HG03432 (cell line): ENCODE measurements around the gene KRT81.

ENCODE experiments used
- ATAC-seq: cut with Tn5 transposase; IDR thresholded peaks from one replicate; pipeline ENCODE4 v1.9.1; 2021; ENCODE audit warnings: mild to moderate bottlenecking, moderate library complexity; ENCODE audit not compliant: unreplicated experiment

Gene KRT81

GRCh38 chr12:52291267-52291935 is at the start of gene KRT81:
KRT81 (minus strand) TSS chr12:52291534; CDS start chr12:52291465, 69 bp downstream.
- ATAC-seq, result no peak

GRCh38 chr12:52338241-52338960 is 47.1 kb upstream of the KRT81 start:
- ATAC-seq, result no peak

GRCh38 chr12:52337054-52337453 is 45.7 kb upstream of the KRT81 start:
- no peak for ATAC-seq

- ATAC-seq, result no peak
These were observed 45.3 kb upstream of the KRT81 start for GRCh38 chr12:52336641-52337040.

DNA sequence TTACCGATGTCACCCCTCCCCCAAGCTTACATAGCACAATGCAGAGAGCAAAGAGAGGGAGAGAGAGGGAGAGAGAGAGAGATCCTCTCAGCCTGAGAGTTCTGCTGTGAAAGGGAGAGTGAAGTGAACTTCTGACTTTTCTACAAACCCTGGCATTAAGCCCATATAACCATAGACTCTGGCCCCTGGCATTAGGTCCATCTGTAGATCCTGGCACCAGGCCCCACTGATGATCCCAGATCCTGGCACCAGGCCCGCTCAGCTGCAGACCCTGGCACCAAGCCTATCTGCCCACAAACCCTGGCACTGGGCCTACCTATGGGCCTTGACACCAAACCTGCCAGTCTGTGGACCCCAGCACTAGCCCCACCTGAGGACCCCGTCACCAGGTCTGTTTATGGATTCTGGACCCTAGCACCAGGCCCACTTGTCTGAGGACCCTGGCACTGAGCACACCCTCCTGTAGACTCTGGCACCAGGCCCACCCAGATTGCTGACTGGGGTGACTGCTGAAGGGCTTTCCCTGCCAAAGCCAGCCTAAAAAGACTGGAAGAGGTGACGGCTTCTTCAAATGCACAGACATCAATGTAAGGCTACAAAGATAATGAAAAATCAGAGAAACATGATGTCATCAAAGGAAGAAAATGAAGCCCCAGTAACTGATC is 44.4 kb upstream of the KRT81 start:
- no peak for ATAC-seq

DNA sequence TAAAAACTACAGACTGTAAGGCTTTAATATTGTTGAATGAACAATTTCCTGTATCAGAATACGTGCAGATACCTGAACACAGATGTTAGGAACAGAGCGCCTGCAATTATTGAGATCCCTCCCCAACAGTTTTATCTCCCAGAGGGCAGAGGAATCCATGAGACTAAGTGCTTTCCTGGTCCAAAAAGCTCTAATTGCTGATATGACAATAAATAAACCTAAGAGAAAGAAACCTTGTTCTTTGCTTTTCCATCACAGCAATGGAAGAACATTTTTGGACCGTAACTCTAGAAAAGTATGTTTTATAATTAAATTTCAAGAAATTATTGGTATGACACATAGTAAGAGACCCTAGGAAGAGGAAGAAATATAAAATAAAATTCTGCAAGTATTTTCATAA is 42.9 kb upstream of the KRT81 start:
- no peak for ATAC-seq

GRCh38 chr12:52333321-52333720 is 42.0 kb upstream of the KRT81 start:
- ATAC-seq, result no peak

- ATAC-seq, result no peak
These were observed 41.0 kb upstream of the KRT81 start for GRCh38 chr12:52332381-52332780.

GRCh38 chr12:52331833-52332232 is 40.5 kb upstream of the KRT81 start:
- ATAC-seq, result no peak

- no peak for ATAC-seq
These were observed 39.7 kb upstream of the KRT81 start for GRCh38 chr12:52331039-52331438.

DNA sequence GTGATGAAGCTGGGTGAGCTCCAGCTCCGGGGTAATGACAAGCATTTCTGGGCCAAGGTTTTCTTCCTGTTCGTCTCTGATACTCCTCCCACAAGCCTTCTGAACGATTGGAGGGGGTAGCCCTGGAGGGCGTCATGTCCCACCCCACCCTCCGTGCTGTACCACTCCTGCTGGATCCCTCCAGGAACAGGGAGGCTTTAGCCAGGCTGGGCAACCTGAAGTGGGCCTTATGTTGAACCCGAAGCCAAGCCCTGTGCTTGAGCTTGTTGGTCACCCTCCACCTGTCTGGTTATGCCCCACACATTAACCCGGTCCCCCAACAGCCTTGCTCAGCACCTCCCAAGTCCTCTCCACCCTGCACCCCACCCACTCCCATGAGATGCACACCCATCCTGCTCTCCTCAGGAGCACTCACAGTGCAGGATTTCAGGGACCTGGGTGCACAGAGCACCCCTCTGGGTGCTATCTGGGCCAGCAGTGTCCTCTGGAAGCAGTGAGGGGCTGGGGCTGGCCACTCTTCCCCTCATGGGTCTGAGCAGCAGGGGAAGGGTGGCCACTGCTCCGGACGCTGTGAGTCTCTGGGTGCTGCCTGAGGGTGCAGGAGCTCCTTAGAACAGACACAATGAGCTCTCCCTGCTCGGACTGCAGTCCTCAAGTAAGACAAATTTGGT is 36.6 kb upstream of the KRT81 start:
- no peak for ATAC-seq

- peak; percentile 86 for ATAC-seq
These were observed 35.9 kb upstream of the KRT81 start for GRCh38 chr12:52327052-52327829.

GRCh38 chr12:52324153-52324444 is 32.8 kb upstream of the KRT81 start:
- ATAC-seq, result no peak

- no peak for ATAC-seq
These were observed 32.2 kb upstream of the KRT81 start for GRCh38 chr12:52323416-52324152.

DNA sequence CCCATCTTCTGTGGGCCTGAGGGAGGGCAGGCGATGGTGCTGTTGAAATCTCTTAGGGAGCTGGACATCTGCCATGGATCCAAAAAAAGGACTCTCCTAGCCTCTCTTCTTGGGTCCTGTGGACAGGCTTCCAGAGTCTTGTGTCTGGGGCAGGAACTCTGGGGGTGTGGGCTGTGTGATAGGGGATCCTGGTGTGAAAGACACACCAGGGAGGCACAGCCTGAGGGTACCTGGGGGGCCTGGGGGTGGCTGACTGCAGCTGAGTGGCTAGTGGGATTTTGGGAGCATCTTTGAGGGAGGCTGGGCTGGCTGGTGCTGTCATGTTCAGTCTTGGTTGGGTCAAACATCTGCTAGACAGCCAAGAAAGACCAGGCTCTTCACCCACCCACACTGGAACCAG is 31.7 kb upstream of the KRT81 start:
- no peak for ATAC-seq

DNA sequence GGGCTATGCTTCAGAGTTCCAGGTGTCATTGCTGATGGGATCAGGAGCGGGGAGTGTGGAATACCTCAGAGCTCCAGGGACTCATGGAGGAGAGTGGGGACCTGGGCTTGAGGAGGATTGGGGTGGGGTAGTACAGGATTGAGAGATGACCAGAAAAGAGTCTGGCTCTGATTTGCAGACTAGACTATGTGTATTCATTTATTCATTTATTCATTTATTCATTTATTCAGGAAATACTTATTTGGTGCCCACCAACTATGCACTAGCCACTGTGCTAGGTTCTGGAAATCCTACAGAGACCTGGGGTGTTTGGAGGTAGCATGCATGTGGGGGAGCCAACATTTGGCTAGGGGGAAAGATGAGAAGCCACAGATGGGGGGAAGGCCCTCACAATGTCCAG is 30.7 kb upstream of the KRT81 start:
- no peak for ATAC-seq

- ATAC-seq, result no peak
These were observed 30.1 kb upstream of the KRT81 start for GRCh38 chr12:52321418-52321817.

GRCh38 chr12:52320784-52321400 is 29.6 kb upstream of the KRT81 start, which contains the start of gene KRT83:
KRT83 (minus strand) TSS chr12:52321398; CDS start chr12:52321335, 63 bp downstream.
- ATAC-seq, result no peak

DNA sequence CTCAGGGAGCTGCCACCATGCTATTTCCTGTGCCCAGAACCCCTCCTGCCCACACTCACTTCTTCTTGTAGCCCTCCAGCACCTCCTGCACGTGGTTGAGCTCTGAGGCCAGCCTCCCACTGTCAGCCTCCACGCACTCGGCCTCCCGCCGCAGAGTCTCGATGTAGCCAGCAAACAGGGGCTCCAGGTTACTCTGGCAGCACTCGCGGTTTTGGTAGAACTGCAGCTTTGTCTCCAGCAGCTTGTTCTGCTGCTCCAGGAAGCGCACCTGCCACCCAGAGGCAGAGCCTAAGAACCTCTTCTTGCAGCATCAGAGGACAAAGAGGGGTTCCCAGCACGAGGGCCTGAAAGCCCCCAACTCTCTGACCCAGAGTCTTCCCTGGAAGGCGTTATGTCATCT is 27.8 kb upstream of the KRT81 start:
- no peak for ATAC-seq
